ENCODE results near the gene MACROD1. TPM values are rescaled to one million over a fixed set of nuclear protein-coding genes. Genes with fewer than 3 reads are reported as not detected.
A peak's percentile ranks its signal among the peaks of the same experiment; 100 is the strongest.

Gene MACROD1
- total and polyA plus RNA-seq, 9 of the 15 experiments (the other 6 are each of a cell fraction or from before 2014, with no cell fraction given): 1.1 to 60.0 (median 26.4) TPM

- TF ChIP-seq THAP12 (CRISPR knock-in tag; IDR thresholded peaks at IDR 0.05): no peak
- no peak for TF ChIP-seq NR2C1 (IDR thresholded peaks at IDR 0.05)
- TF ChIP-seq NR2C1 (tag; IDR thresholded peaks at IDR 0.05): peak; percentile 44; the same call in 1 of the 2 replicates
- TF ChIP-seq, protein P1, sequence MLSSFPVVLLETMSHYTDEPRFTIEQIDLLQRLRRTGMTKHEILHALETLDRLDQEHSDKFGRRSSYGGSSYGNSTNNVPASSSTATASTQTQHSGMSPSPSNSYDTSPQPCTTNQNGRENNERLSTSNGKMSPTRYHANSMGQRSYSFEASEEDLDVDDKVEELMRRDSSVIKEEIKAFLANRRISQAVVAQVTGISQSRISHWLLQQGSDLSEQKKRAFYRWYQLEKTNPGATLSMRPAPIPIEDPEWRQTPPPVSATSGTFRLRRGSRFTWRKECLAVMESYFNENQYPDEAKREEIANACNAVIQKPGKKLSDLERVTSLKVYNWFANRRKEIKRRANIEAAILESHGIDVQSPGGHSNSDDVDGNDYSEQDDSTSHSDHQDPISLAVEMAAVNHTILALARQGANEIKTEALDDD (IDR thresholded peaks at IDR 0.05): no peak
- TF ChIP-seq ATF1 (CRISPR knock-in tag; IDR thresholded peaks at IDR 0.05): no peak
- TF ChIP-seq ATF1 (tag; IDR thresholded peaks at IDR 0.05): peak; percentile 83
- 0 out of 2 replicates have a peak, but pooled peaks have one; percentile 15 for TF ChIP-seq MBD2 (IDR thresholded peaks at IDR 0.05; ENCODE audit: borderline replicate concordance, low read depth)
- no peak; the same call in 1 of the 2 replicates for TF ChIP-seq ZNF143 (CRISPR knock-in tag; IDR thresholded peaks at IDR 0.05)
- no peak for TF ChIP-seq SRSF1 (IDR thresholded peaks at IDR 0.05; ENCODE audit: low read depth, low read length)
- no peak for TF ChIP-seq GTF2F1 (IDR thresholded peaks at IDR 0.05; ENCODE audit: low read depth, low read length)
- no peak for TF ChIP-seq SAFB (IDR thresholded peaks at IDR 0.05; ENCODE audit: borderline replicate concordance, low read depth, low read length)
- TF ChIP-seq HIVEP1 (CRISPR knock-in tag; IDR thresholded peaks at IDR 0.05): no peak
- peak; percentile 72; the same call in 1 of the 2 replicates for TF ChIP-seq ZNF41 (CRISPR knock-in tag; conservative IDR thresholded peaks at IDR 0.05)
- TF ChIP-seq, protein P2, sequence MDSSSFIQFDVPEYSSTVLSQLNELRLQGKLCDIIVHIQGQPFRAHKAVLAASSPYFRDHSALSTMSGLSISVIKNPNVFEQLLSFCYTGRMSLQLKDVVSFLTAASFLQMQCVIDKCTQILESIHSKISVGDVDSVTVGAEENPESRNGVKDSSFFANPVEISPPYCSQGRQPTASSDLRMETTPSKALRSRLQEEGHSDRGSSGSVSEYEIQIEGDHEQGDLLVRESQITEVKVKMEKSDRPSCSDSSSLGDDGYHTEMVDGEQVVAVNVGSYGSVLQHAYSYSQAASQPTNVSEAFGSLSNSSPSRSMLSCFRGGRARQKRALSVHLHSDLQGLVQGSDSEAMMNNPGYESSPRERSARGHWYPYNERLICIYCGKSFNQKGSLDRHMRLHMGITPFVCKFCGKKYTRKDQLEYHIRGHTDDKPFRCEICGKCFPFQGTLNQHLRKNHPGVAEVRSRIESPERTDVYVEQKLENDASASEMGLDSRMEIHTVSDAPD (CRISPR knock-in tag; IDR thresholded peaks at IDR 0.05): no peak
- TF ChIP-seq NRF1 (conservative IDR thresholded peaks at IDR 0.05 in 1 of 2, IDR thresholded peaks at IDR 0.05 in 1 of 2): peak; percentile 29 to 46; a peak in 3 of 4 replicates
- TF ChIP-seq OTX1 (CRISPR knock-in tag; IDR thresholded peaks at IDR 0.05): no peak; the same call in 1 of the 2 replicates
- TF ChIP-seq KDM4B (IDR thresholded peaks at IDR 0.05; ENCODE audit: borderline replicate concordance in 2 of 2, low read depth in 1 of 2): peak in 1 of 2 experiments; percentile 77; a peak in 1 of 4 replicates
- TF ChIP-seq ZNF134 (CRISPR knock-in tag; conservative IDR thresholded peaks at IDR 0.05): 0 out of 2 replicates have a peak, but pooled peaks have one; percentile 18
- TF ChIP-seq, protein P3, sequence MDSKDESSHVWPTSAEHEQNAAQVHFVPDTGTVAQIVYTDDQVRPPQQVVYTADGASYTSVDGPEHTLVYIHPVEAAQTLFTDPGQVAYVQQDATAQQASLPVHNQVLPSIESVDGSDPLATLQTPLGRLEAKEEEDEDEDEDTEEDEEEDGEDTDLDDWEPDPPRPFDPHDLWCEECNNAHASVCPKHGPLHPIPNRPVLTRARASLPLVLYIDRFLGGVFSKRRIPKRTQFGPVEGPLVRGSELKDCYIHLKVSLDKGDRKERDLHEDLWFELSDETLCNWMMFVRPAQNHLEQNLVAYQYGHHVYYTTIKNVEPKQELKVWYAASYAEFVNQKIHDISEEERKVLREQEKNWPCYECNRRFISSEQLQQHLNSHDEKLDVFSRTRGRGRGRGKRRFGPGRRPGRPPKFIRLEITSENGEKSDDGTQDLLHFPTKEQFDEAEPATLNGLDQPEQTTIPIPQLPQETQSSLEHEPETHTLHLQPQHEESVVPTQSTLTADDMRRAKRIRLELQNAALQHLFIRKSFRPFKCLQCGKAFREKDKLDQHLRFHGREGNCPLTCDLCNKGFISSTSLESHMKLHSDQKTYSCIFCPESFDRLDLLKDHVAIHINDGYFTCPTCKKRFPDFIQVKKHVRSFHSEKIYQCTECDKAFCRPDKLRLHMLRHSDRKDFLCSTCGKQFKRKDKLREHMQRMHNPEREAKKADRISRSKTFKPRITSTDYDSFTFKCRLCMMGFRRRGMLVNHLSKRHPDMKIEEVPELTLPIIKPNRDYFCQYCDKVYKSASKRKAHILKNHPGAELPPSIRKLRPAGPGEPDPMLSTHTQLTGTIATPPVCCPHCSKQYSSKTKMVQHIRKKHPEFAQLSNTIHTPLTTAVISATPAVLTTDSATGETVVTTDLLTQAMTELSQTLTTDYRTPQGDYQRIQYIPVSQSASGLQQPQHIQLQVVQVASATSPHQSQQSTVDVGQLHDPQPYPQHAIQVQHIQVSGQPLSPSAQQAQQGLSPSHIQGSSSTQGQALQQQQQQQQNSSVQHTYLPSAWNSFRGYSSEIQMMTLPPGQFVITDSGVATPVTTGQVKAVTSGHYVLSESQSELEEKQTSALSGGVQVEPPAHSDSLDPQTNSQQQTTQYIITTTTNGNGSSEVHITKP (IDR thresholded peaks at IDR 0.05; ENCODE audit: partially characterized antibody): no peak
Observed at GRCh38 chr11:64207256-64208085, 41.6 kb upstream of the MACROD1 start (continued).
